B cell (primary cell): ENCODE results near the gene CD59.

Experiments
- CTCF ChIP-seq: fragments of 200-600 bp; IDR thresholded peaks from one replicate; pipeline ENCODE4 v1.8.0; 2022; ENCODE audit warnings: antibody characterized with exemption, mild to moderate bottlenecking
- EZH2 ChIP-seq: IDR thresholded peaks from 2 replicates; pipeline ENCODE4 v1.6.1; 2012; ENCODE audit warnings: borderline replicate concordance, low read depth, mild to moderate bottlenecking, moderate library complexity, low read length; ENCODE audit not compliant: insufficient read depth, poor library complexity, severe bottlenecking

GRCh38 chr11:33706966-33707365 lies 29.3 kb downstream of the CD59 start:
- no peak for TF ChIP-seq CTCF
- no peak for TF ChIP-seq EZH2
